Keratinocyte (primary cell): ENCODE measurements around the gene CMBL. TPM values are rescaled to one million over a fixed set of nuclear protein-coding genes. Genes with fewer than 3 reads are reported as not detected.

ENCODE experiments used
- DNase-seq: peaks from one replicate; pipeline ENCODE4 v3.0.0-alpha.2; 2011; ENCODE audit warnings: low read depth, missing footprints, low spot score
- FAIRE-seq: peaks from 2 replicates; lab custom pipeline; 2011; peaks lifted over from hg19 to GRCh38; lab: Jason Lieb, UNC
- H2AFZ ChIP-seq: 2 replicates; pipeline ENCODE4 v1.6.0; 2012; ENCODE audit warnings: low read length, control low read depth, inconsistent platforms; ENCODE audit not compliant: control insufficient read depth
- H3K27ac ChIP-seq: 2 replicates; pipeline ENCODE4 v1.5.1; 2011; ENCODE audit warnings: low read length; ENCODE audit not compliant: control insufficient read depth, insufficient read depth
- H3K27me3 ChIP-seq: 3 replicates; pipeline ENCODE4 v1.6.0; 2011; ENCODE audit warnings: low read length; ENCODE audit not compliant: control insufficient read depth, insufficient read depth; ENCODE audit errors: extremely low read depth
- H3K36me3 ChIP-seq, 2 experiments: 2 replicates in 1 of 2; 3 replicates in 1 of 2; pipeline ENCODE4 v1.5.1; 2011; ENCODE audit warnings: low read length in 2 of 2, mild to moderate bottlenecking in 1 of 2; ENCODE audit not compliant: control insufficient read depth in 2 of 2, insufficient read depth in 2 of 2; ENCODE audit errors: extremely low read depth in 1 of 2
- H3K4me1 ChIP-seq: 3 replicates; pipeline ENCODE4 v1.5.1; 2011; ENCODE audit warnings: low read length; ENCODE audit not compliant: control insufficient read depth, insufficient read depth; ENCODE audit errors: extremely low read depth
- H3K4me2 ChIP-seq: 3 replicates; pipeline ENCODE4 v1.6.0; 2011; ENCODE audit warnings: low read depth, low read length; ENCODE audit not compliant: control insufficient read depth, insufficient read depth; ENCODE audit errors: extremely low read depth
- H3K4me3 ChIP-seq, 3 experiments: fragments of 200-600 bp in 1 of 3; sonication (generic) in 1 of 3; 2 replicates in 2 of 3; 3 replicates in 1 of 3; pipeline ENCODE4 v1.5.1; 2011 to 2016; ENCODE audit warnings: low read length in 3 of 3, mild to moderate bottlenecking in 3 of 3, control low read depth in 2 of 3, inconsistent platforms in 1 of 3, low read depth in 1 of 3, mixed read lengths in 1 of 3, mixed run types in 1 of 3, moderate library complexity in 1 of 3; ENCODE audit not compliant: control insufficient read depth in 2 of 3, insufficient read depth in 2 of 3; ENCODE audit errors: extremely low read depth in 1 of 3
- H3K79me2 ChIP-seq: 2 replicates; pipeline ENCODE4 v1.6.0; 2012; ENCODE audit warnings: low read length; ENCODE audit not compliant: control insufficient read depth, insufficient read depth
- H3K9ac ChIP-seq: 3 replicates; pipeline ENCODE4 v1.6.0; 2011; ENCODE audit warnings: low read length; ENCODE audit not compliant: control insufficient read depth, insufficient read depth; ENCODE audit errors: extremely low read depth
- H3K9me1 ChIP-seq: 3 replicates; pipeline ENCODE4 v1.6.0; 2011; ENCODE audit warnings: low read length; ENCODE audit not compliant: control insufficient read depth, insufficient read depth; ENCODE audit errors: extremely low read depth
- H3K9me3 ChIP-seq: 2 replicates; pipeline ENCODE4 v1.5.1; 2012; ENCODE audit warnings: low read depth, low read length; ENCODE audit not compliant: control insufficient read depth
- H4K20me1 ChIP-seq: 3 replicates; pipeline ENCODE4 v1.6.0; 2011; ENCODE audit warnings: low read length; ENCODE audit not compliant: control insufficient read depth, insufficient read depth; ENCODE audit errors: extremely low read depth
- CTCF ChIP-seq, 3 experiments: IDR thresholded peaks in 1 of 3; conservative IDR thresholded peaks in 1 of 3; optimal IDR thresholded peaks in 1 of 3; 2 replicates in 2 of 3; 3 replicates in 1 of 3; pipeline versions ENCODE3 to v1.5.1; 2011; ENCODE audit warnings: low read length in 3 of 3, mild to moderate bottlenecking in 3 of 3, moderate library complexity in 2 of 3, control low read depth in 1 of 3, inconsistent platforms in 1 of 3; ENCODE audit not compliant: insufficient read depth in 2 of 3; ENCODE audit errors: extremely low read depth in 1 of 3
- EZH2 ChIP-seq: IDR thresholded peaks from one replicate; pipeline ENCODE4 v1.6.1; 2012; ENCODE audit warnings: inconsistent platforms, mild to moderate bottlenecking, low read length, moderate library complexity
- dilution Hi-C: fragments of 300-500 bp; cut with MboI; formaldehyde crosslinking; loops from one replicate; pipeline ENCODE4 v1.7.0; 2020; ENCODE audit warnings: low sequenced_read_pairs; ENCODE audit not compliant: extremely low pct_ligation_motif_present
- polyA plus RNA-seq, 5 experiments: library from polyadenylated mRNA; depleted of rRNA in 3 of 5; stranded (reverse) in 3 of 5; stranded (forward) in 1 of 5; unstranded in 1 of 5; fragments of >200 nt; gene quantifications; 1 replicate in 1 of 5; 2 replicates in 3 of 5; 3 replicates in 1 of 5; pipeline versions ENCODE4 v1.2.1 to v1.2.3, GENCODE V29; 2011 to 2012; ENCODE audit warnings: missing spikeins in 2 of 5, low read depth in 1 of 5, low replicate concordance in 1 of 5

Gene CMBL
- polyA plus RNA-seq, 1 donor (not counting 4 experiments of a cell fraction or from before 2014, with no cell fraction given): 9.1 TPM

DNA sequence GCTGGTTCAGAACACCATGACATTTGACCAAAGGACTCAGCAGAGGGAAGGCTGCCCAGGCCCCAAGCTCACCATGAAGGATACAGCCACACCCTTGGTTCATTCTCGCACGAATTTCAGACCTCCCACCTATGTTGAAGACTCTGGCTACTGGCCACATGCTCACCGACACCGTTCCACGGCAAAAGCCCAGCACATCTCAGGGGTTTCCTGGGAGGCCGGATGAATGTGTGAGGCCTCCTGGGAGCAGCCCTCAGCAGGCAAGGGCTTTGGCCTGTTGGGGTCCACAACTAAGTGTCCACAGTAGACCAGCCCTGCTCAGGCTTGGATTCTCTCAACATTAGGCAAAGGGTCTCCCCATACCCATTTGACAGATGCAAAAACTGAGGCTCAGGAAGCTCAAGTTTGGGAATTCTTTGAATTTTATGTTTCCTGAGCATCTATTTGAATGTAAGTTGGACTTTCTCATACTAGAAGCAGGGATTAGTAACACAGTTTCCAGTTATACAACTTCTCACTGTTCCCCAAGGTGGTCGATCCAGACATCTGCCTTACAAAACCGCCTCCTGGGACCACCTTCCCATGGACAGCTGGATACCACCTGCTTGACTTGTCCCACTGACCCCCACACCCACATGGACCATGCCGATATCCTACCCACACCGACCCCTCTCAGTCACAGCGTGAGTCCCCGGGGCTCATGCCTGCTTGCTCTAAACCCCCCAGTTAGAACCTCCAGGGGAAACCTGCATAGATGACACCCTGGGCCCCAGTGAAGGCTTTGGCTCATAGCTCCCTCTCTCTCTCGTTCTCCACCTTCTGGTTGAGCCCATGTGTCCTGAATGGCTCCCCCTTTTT is 29.7 kb downstream of the CMBL start:
- Histone ChIP-seq H3K79me2 (no peaks in the 10 kb centered on the region), H3K9ac (no peak overlapping the region), H3K27ac (no peak overlapping the region), H3K4me1 (no peaks in the 10 kb centered on the region), H2AFZ (no peak overlapping the region), H3K36me3 (no peaks in the 10 kb centered on the region), H3K9me1 (no peaks in the 10 kb centered on the region), H3K9me3 (no peaks in the 10 kb centered on the region), H3K4me3 (no peak overlapping the region), H3K4me2 (no peak overlapping the region), H4K20me1 (no peaks in the 10 kb centered on the region), H3K27me3 (no peaks in the 10 kb centered on the region)
- TF ChIP-seq EZH2 (no peak), CTCF (optimal IDR thresholded peaks at IDR 0.05 in 1 of 3, IDR thresholded peaks at IDR 0.05 in 1 of 3, conservative IDR thresholded peaks at IDR 0.05 in 1 of 3; ENCODE audit: extremely low read depth in 1 of 3, insufficient read depth in 2 of 3, low read length in 3 of 3) (no peak)
- DNase-seq (no peak), FAIRE-seq (no peak)
- dilution Hi-C loops: no loop called here

DNA sequence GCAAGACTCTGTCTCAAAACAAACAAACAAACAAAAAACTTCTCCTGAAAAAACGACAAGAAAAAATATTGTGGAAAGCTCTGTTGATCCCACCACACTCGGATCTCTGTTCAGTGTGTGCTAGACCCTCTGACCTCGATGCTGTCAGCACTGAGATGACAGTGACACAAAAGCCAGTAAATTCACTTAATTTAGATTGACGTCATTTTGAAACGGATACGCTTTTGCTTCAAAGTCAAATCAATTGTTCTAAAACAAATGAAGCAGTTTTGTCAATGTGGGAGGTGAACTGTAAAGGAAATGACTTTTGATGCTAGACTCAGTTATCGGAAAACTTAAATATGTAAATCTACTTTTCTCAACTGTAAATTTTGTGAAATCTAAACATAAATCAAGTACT is 31.0 kb downstream of the CMBL start:
- no peak overlapping the region for H3K4me3 ChIP-seq
- no peaks in the 10 kb centered on the region for H3K4me1 ChIP-seq
- H3K9ac ChIP-seq: no peak overlapping the region
- no peaks in the 10 kb centered on the region for H4K20me1 ChIP-seq
- H3K79me2 ChIP-seq: no peaks in the 10 kb centered on the region
- DNase-seq (no peak), FAIRE-seq (no peak)
- H3K36me3 ChIP-seq: no peaks in the 10 kb centered on the region
- no peak for TF ChIP-seq EZH2
- TF ChIP-seq CTCF (optimal IDR thresholded peaks at IDR 0.05 in 1 of 3, IDR thresholded peaks at IDR 0.05 in 1 of 3, conservative IDR thresholded peaks at IDR 0.05 in 1 of 3; ENCODE audit: extremely low read depth in 1 of 3, insufficient read depth in 2 of 3, low read length in 3 of 3): no peak
- H2AFZ ChIP-seq: no peak overlapping the region
- dilution Hi-C loops: no loop called here
- H3K27me3 ChIP-seq: no peaks in the 10 kb centered on the region
- peaks cover under 1% of the 10 kb centered on the region for H3K9me1 ChIP-seq
- H3K9me3 ChIP-seq: no peaks in the 10 kb centered on the region
- H3K27ac ChIP-seq: no peak overlapping the region
- no peak overlapping the region for H3K4me2 ChIP-seq
